Amygdala (tissue), 56 donors: ENCODE data around the gene RMDN2.
"Not testable (repeated sequence)": the region's sequence is repeated elsewhere in the genome, so short reads cannot be mapped to it uniquely, and the experiment has no call there.

Experiments used
- DNase-seq, 56 donors: peaks; one replicate each; lab custom pipeline; 2025; lab: John Stamatoyannopoulos, UW

RMDN2 gene

GRCh38 chr2:37984589-37984988, 59.5 kb downstream of the RMDN2 start:
- no peak for DNase-seq

- DNase-seq, result no peak
Measured at GRCh38 chr2:37985333-37985732, 60.2 kb downstream of the RMDN2 start.

- no peak for DNase-seq
Measured at GRCh38 chr2:37987098-37987775, 62.1 kb downstream of the RMDN2 start.

GRCh38 chr2:37992601-37993000, 67.5 kb downstream of the RMDN2 start:
- no peak for DNase-seq

GRCh38 chr2:37993143-37993542, 68.1 kb downstream of the RMDN2 start:
- no peak for DNase-seq

GRCh38 chr2:37997629-37998028, 72.5 kb downstream of the RMDN2 start:
- no peak for DNase-seq

- no peak for DNase-seq
Measured at GRCh38 chr2:38000485-38001222, 75.6 kb downstream of the RMDN2 start.

GRCh38 chr2:38010187-38010586, 85.1 kb downstream of the RMDN2 start:
- DNase-seq, result not testable (repeated sequence)

- DNase-seq, result no peak
Measured at GRCh38 chr2:38010995-38011394, 85.9 kb downstream of the RMDN2 start.

GRCh38 chr2:38013158-38013752, 88.2 kb downstream of the RMDN2 start:
- no peak for DNase-seq

- DNase-seq, result no peak
Measured at GRCh38 chr2:38016219-38016618, 91.1 kb downstream of the RMDN2 start.

GRCh38 chr2:38017836-38018235, 92.7 kb downstream of the RMDN2 start:
- DNase-seq, result no peak

- not testable (repeated sequence) for DNase-seq
Measured at GRCh38 chr2:38020359-38021069, 95.4 kb downstream of the RMDN2 start.

- DNase-seq, result no peak
Measured at GRCh38 chr2:38021589-38021988, 96.5 kb downstream of the RMDN2 start.

GRCh38 chr2:38026846-38027245, 101.8 kb downstream of the RMDN2 start:
- no peak for DNase-seq

- DNase-seq, result no peak
Measured at GRCh38 chr2:38028829-38029228, 103.7 kb downstream of the RMDN2 start.

GRCh38 chr2:38029512-38029911, 104.4 kb downstream of the RMDN2 start:
- DNase-seq, result no peak

- no peak for DNase-seq
Measured at GRCh38 chr2:38030635-38031355, 105.7 kb downstream of the RMDN2 start.

GRCh38 chr2:38032946-38033345, 107.9 kb downstream of the RMDN2 start:
- DNase-seq, result no peak

GRCh38 chr2:38033646-38034045, 108.6 kb downstream of the RMDN2 start:
- DNase-seq, result no peak

GRCh38 chr2:38035968-38036367, 110.9 kb downstream of the RMDN2 start:
- no peak for DNase-seq
